Activated CD4-positive, alpha-beta T cell treated with anti-CD3 and anti-CD28 coated beads for 4 hours (primary cell): Measurements from ENCODE around the gene PPP1R13B.
"Not testable (repeated sequence)": the region's sequence is repeated elsewhere in the genome, so short reads cannot be mapped to it uniquely, and the experiment has no call there.

Source experiments
- DNase-seq, 2 donors: peaks; one replicate each; pipeline ENCODE4 v3.0.0-alpha.2; 2020

Gene PPP1R13B

GRCh38 chr14:103858063-103858781, 10.8 kb upstream of the PPP1R13B start:
- DNase-seq, result no peak

GRCh38 chr14:103857256-103857655, 9.9 kb upstream of the PPP1R13B start:
- no peak for DNase-seq

GRCh38 chr14:103856607-103857006, 9.2 kb upstream of the PPP1R13B start:
- DNase-seq, result no peak

- no peak for DNase-seq
Observed at GRCh38 chr14:103856105-103856504, 8.7 kb upstream of the PPP1R13B start.

- no peak for DNase-seq
Observed at GRCh38 chr14:103855734-103856095, 8.3 kb upstream of the PPP1R13B start.

- DNase-seq, result no peak
Observed at GRCh38 chr14:103854822-103855733, 7.7 kb upstream of the PPP1R13B start.

- no peak for DNase-seq
Observed at GRCh38 chr14:103854017-103854808, 6.8 kb upstream of the PPP1R13B start.

GRCh38 chr14:103849151-103849886, 1.9 kb upstream of the PPP1R13B start:
- no peak for DNase-seq

GRCh38 chr14:103848175-103849077, 1.1 kb upstream of the PPP1R13B start:
- peak in 1 of 2 donors; percentile 14 for DNase-seq

- peak in 1 of 2 donors; percentile 7 for DNase-seq
Observed at GRCh38 chr14:103846543-103847450, 578 bp downstream of the PPP1R13B start.

GRCh38 chr14:103846097-103846496, 1.3 kb downstream of the PPP1R13B start:
- DNase-seq, result no peak

- DNase-seq, result no peak
Observed at GRCh38 chr14:103845327-103845726, 2.0 kb downstream of the PPP1R13B start.

GRCh38 chr14:103841265-103841664, 6.1 kb downstream of the PPP1R13B start:
- not testable (repeated sequence) for DNase-seq

GRCh38 chr14:103840014-103840413, 7.4 kb downstream of the PPP1R13B start:
- DNase-seq, result no peak

GRCh38 chr14:103839579-103839978, 7.8 kb downstream of the PPP1R13B start:
- no peak for DNase-seq

GRCh38 chr14:103838117-103838516, 9.3 kb downstream of the PPP1R13B start:
- DNase-seq, result no peak

- no peak for DNase-seq
Observed at GRCh38 chr14:103836976-103837725, 10.2 kb downstream of the PPP1R13B start.

- no peak for DNase-seq
Observed at GRCh38 chr14:103834956-103835355, 12.4 kb downstream of the PPP1R13B start.

- no peak for DNase-seq
Observed at GRCh38 chr14:103833711-103834110, 13.7 kb downstream of the PPP1R13B start.

GRCh38 chr14:103832046-103832445, 15.3 kb downstream of the PPP1R13B start:
- no peak for DNase-seq
